NCI-H524 (cell line): Measurements from ENCODE around the gene ZNG1C.
"Not testable (repeated sequence)": the region's sequence is repeated elsewhere in the genome, so short reads cannot be mapped to it uniquely, and the experiment has no call there.

Experiments
- DNase-seq, 2 experiments: peaks; one replicate each; lab custom pipeline; 2025; lab: John Stamatoyannopoulos, UW

Gene ZNG1C

GRCh38 chr9:68241683-68242082 is at the start of gene ZNG1C:
Gene ZNG1C (plus strand): TSS chr9:68241983. CDS start chr9:68242032, 49 bp downstream.
- not testable (repeated sequence) for DNase-seq

- not testable (repeated sequence) for DNase-seq
Measured at GRCh38 chr9:68242437-68242836, 654 bp downstream of the ZNG1C start.

- DNase-seq: not testable (repeated sequence)
Measured at GRCh38 chr9:68281041-68281440, 39.3 kb downstream of the ZNG1C start.

- DNase-seq: not testable (repeated sequence)
Measured at GRCh38 chr9:68302567-68302966, 60.8 kb downstream of the ZNG1C start, which contains the start of gene FOXD4L3. Gene FOXD4L3 (plus strand): TSS chr9:68302867. CDS start chr9:68302952, 85 bp downstream.

GRCh38 chr9:68303771-68304170 is 62.0 kb downstream of the ZNG1C start:
- not testable (repeated sequence) for DNase-seq

GRCh38 chr9:68304212-68304611 is 62.4 kb downstream of the ZNG1C start:
- not testable (repeated sequence) for DNase-seq

GRCh38 chr9:68304777-68305176 is 63.0 kb downstream of the ZNG1C start:
- not testable (repeated sequence) for DNase-seq

- not testable (repeated sequence) for DNase-seq
Measured at GRCh38 chr9:68305680-68306285, 64.0 kb downstream of the ZNG1C start.

- not testable (repeated sequence) for DNase-seq
Measured at GRCh38 chr9:68306391-68306964, 64.7 kb downstream of the ZNG1C start.

- not testable (repeated sequence) for DNase-seq
Measured at GRCh38 chr9:68307127-68307526, 65.3 kb downstream of the ZNG1C start.

- DNase-seq: not testable (repeated sequence)
Measured at GRCh38 chr9:68307654-68308053, 65.9 kb downstream of the ZNG1C start.

GRCh38 chr9:68311208-68311607 is 69.4 kb downstream of the ZNG1C start:
- not testable (repeated sequence) for DNase-seq

GRCh38 chr9:68318209-68318608 is 76.4 kb downstream of the ZNG1C start:
- DNase-seq: not testable (repeated sequence)

GRCh38 chr9:68323749-68324148 is 82.0 kb downstream of the ZNG1C start:
- DNase-seq: not testable (repeated sequence)

- DNase-seq: not testable (repeated sequence)
Measured at GRCh38 chr9:68324518-68324917, 82.7 kb downstream of the ZNG1C start.

GRCh38 chr9:68329106-68329505 is 87.3 kb downstream of the ZNG1C start:
- DNase-seq: not testable (repeated sequence)

- not testable (repeated sequence) for DNase-seq
Measured at GRCh38 chr9:68330531-68331173, 88.9 kb downstream of the ZNG1C start.

GRCh38 chr9:68332122-68332521 is 90.3 kb downstream of the ZNG1C start:
- not testable (repeated sequence) for DNase-seq

GRCh38 chr9:68335935-68336334 is 94.2 kb downstream of the ZNG1C start:
- DNase-seq: not testable (repeated sequence)

- not testable (repeated sequence) for DNase-seq
Measured at GRCh38 chr9:68336639-68337339, 95.0 kb downstream of the ZNG1C start.

- DNase-seq: not testable (repeated sequence)
Measured at GRCh38 chr9:68338000-68338399, 96.2 kb downstream of the ZNG1C start.
